Liver (tissue), 9 donors: ENCODE measurements around the gene SLC25A48. TPM values are rescaled to one million over a fixed set of nuclear protein-coding genes. Genes with fewer than 3 reads are reported as not detected.

Experiments
- DNase-seq: peaks from one replicate; pipeline ENCODE4 v3.0.0-alpha.2; 2017; ENCODE audit warnings: low spot score
- H3K27ac ChIP-seq, 2 donors: one replicate each; pipeline ENCODE4 v1.7.0; 2013; ENCODE audit warnings: inconsistent platforms in 2 of 2, low read length in 2 of 2, control low read depth in 1 of 2, low read depth in 1 of 2, mild to moderate bottlenecking in 1 of 2
- H3K27me3 ChIP-seq, 4 donors: one replicate each; pipeline versions ENCODE4 v1.6.1 to v1.7.0; 2013; ENCODE audit warnings: low read length in 3 of 4, inconsistent platforms in 1 of 4, mild to moderate bottlenecking in 1 of 4, moderate library complexity in 1 of 4; ENCODE audit not compliant: control insufficient read depth in 4 of 4, insufficient read depth in 4 of 4
- H3K36me3 ChIP-seq, 4 donors: one replicate each; pipeline versions ENCODE4 v1.6.1 to v1.7.0; 2013; ENCODE audit warnings: low read length in 3 of 4, mild to moderate bottlenecking in 3 of 4, low read depth in 1 of 4, moderate library complexity in 1 of 4; ENCODE audit not compliant: control insufficient read depth in 4 of 4, insufficient read depth in 3 of 4
- H3K4me1 ChIP-seq, 4 donors: one replicate each; pipeline versions ENCODE4 v1.6.1 to v1.7.0; 2013; ENCODE audit warnings: low read length in 3 of 4, mild to moderate bottlenecking in 3 of 4, moderate library complexity in 1 of 4; ENCODE audit not compliant: control insufficient read depth in 4 of 4, insufficient read depth in 4 of 4
- H3K4me3 ChIP-seq, 3 donors: one replicate each; pipeline versions ENCODE4 v1.6.1 to v1.7.0; 2013; ENCODE audit warnings: low read length in 3 of 3, control low read depth in 1 of 3, low read depth in 1 of 3, mild to moderate bottlenecking in 1 of 3
- H3K9ac ChIP-seq, 2 donors: one replicate each; pipeline ENCODE4 v1.7.0; 2013; ENCODE audit warnings: low read length in 2 of 2, mild to moderate bottlenecking in 2 of 2, moderate library complexity in 2 of 2, control low read depth in 1 of 2, low read depth in 1 of 2
- H3K9me3 ChIP-seq, 4 donors: one replicate each; pipeline versions ENCODE4 v1.6.1 to v1.7.0; 2013; ENCODE audit warnings: low read length in 3 of 4; ENCODE audit not compliant: control insufficient read depth in 4 of 4
- EGR1 ChIP-seq, 2 donors: IDR thresholded peaks; 2 replicates each; pipeline ENCODE4 v1.6.1; 2016 to 2018; ENCODE audit warnings: antibody characterized with exemption in 2 of 2, low read depth in 2 of 2
- FOXA2 ChIP-seq: IDR thresholded peaks from 2 replicates; pipeline ENCODE4 v1.6.1; 2016; ENCODE audit warnings: antibody characterized with exemption
- HNF4A ChIP-seq, 2 donors: conservative IDR thresholded peaks; 2 replicates each; pipeline ENCODE4 v1.6.1; 2016; ENCODE audit warnings: antibody characterized with exemption in 2 of 2, mild to moderate bottlenecking in 2 of 2
- HNF4G ChIP-seq: IDR thresholded peaks from 2 replicates; pipeline ENCODE4 v1.6.1; 2016; ENCODE audit warnings: antibody characterized with exemption
- NR2F2 ChIP-seq: IDR thresholded peaks from 2 replicates; pipeline ENCODE4 v1.6.1; 2016; ENCODE audit warnings: antibody characterized with exemption
- RAD21 ChIP-seq, 2 donors: IDR thresholded peaks; 2 replicates each; pipeline ENCODE4 v1.6.1; 2016; ENCODE audit warnings: antibody characterized with exemption in 2 of 2, mild to moderate bottlenecking in 2 of 2
- TAF1 ChIP-seq: conservative IDR thresholded peaks from 2 replicates; pipeline ENCODE4 v1.6.1; 2016; ENCODE audit warnings: antibody characterized with exemption, mild to moderate bottlenecking
- YY1 ChIP-seq: IDR thresholded peaks from 2 replicates; pipeline ENCODE4 v1.6.1; 2016; ENCODE audit warnings: antibody characterized with exemption, mild to moderate bottlenecking
- WGBS: extraction: QIAGEN DNeasy Blood & Tissue Kit; methylation state at CpG from one replicate; pipeline ENCODE4 v1.1.7; 2013; 5-methylcytosine and 5-hydroxymethylcytosine counted together
- polyA plus RNA-seq, 2 donors: library from polyadenylated mRNA; stranded (reverse) in 1 of 2; unstranded in 1 of 2; fragments of 200-250 nt in 1 of 2; fragments of >200 nt in 1 of 2; fragmentation: Nextera tagmentation in 1 of 2; extraction: Ambion mirVana in 1 of 2; gene quantifications; one replicate each; pipeline versions ENCODE4 v1.2.1 to v1.2.3, GENCODE V29; 2013 to 2015
- total RNA-seq, 2 donors: library from RNA; depleted of rRNA; stranded (reverse); fragments of >200 nt; gene quantifications; one replicate each; pipeline ENCODE4 v1.2.3, GENCODE V29; 2014
- TF ChIP-seq, protein P1 (sequence below): IDR thresholded peaks from 2 replicates; pipeline ENCODE4 v1.6.1; 2016; ENCODE audit warnings: antibody characterized with exemption
- TF ChIP-seq, protein P2 (sequence below): IDR thresholded peaks from 2 replicates; pipeline ENCODE4 v1.6.1; 2016; ENCODE audit warnings: antibody characterized with exemption
- TF ChIP-seq, protein P3 (sequence below): IDR thresholded peaks from 2 replicates; pipeline ENCODE4 v1.6.1; 2016; ENCODE audit warnings: antibody characterized with exemption, mild to moderate bottlenecking
- TF ChIP-seq, protein P4 (sequence below): fragments of 150-350 bp; IDR thresholded peaks from 2 replicates; pipeline ENCODE4 v1.5.1; 2017; ENCODE audit warnings: improper control_type of control experiment, low read depth, low read length; ENCODE audit not compliant: missing input control
- TF ChIP-seq, protein P5 (sequence below): IDR thresholded peaks from 2 replicates; pipeline ENCODE4 v1.6.1; 2016; ENCODE audit warnings: antibody characterized with exemption
- donor health status: healthy.
- donor health status: healthy.
- donor health status: healthy.
- donor health status: healthy.
- donor health status: healthy.

SLC25A48 gene
- total and polyA plus RNA-seq, 4 donors: 0.24 to 1.1 (median 0.72) TPM

DNA sequence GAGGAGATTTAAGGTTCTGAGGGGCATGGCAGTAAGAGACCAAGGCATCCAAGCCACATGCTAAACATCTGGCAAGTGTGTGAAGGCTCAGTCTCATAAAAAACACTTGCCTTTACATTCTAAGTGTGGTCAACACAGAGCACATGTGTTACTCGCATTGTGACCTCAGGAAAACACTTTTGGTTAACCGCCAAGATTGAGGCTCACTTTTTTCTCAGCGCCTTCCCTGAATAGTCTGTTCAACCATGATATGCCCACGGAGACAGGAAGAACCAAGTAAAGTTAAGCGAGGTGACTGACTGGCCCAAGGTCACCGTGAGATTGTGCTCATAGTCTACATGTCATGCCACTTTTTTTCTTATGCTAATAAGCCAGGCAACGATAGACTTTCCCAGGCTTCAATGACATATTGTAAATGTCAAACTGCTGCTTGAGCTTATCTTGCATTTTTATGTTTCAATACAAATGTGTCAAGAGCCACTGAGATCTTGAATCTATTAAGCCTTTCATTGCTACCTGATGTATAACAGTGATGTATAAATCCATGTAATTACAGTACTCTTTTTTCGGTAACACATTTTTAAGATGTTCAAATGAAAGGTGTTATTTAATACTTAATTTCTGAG, 82.3 kb downstream of the SLC25A48 start:
- WGBS: 73% methylated on average over 8 of the region's 8 CpGs
- TF ChIP-seq, protein P1, sequence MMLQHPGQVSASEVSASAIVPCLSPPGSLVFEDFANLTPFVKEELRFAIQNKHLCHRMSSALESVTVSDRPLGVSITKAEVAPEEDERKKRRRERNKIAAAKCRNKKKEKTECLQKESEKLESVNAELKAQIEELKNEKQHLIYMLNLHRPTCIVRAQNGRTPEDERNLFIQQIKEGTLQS: no peak
- TF ChIP-seq NR2F2: no peak
- H3K9ac ChIP-seq: no peak overlapping the region
- no peaks in the 10 kb centered on the region for H3K27me3 ChIP-seq
- H3K9me3 ChIP-seq: no peaks in the 10 kb centered on the region
- no peaks in the 10 kb centered on the region for H3K36me3 ChIP-seq
- H3K27ac ChIP-seq: no peak overlapping the region
- H3K4me1 ChIP-seq: no peaks in the 10 kb centered on the region
- H3K4me3 ChIP-seq: no peak overlapping the region
- no peak for DNase-seq

DNA sequence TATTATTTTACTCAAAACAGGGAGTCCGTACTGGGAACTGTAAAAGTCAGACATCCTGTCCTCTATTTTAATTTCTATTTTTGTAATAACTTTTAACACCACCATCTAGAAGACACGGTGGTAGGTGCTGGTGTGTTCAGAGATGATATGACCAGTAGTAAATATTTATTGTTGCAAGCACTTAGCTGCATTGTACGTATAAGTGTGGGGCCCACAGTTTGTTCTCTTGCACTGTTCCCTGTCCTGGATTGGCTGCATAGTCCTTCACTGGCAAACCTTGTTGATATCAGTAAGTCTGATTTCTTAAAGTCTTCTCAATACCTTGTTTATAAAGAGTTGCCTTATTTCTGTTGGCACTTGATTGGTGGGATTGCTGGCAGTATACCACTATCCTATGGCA, 85.7 kb downstream of the SLC25A48 start:
- Histone ChIP-seq H3K27me3 (no peaks in the 10 kb centered on the region), H3K4me3 (no peak overlapping the region), H3K36me3 (no peaks in the 10 kb centered on the region), H3K9me3 (no peaks in the 10 kb centered on the region), H3K27ac (no peak overlapping the region), H3K9ac (no peak overlapping the region), H3K4me1 (no peaks in the 10 kb centered on the region)
- TF ChIP-seq, protein P2, sequence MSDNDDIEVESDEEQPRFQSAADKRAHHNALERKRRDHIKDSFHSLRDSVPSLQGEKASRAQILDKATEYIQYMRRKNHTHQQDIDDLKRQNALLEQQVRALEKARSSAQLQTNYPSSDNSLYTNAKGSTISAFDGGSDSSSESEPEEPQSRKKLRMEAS: no peak
- TF ChIP-seq NR2F2 (no peak), TAF1 (no peak), EGR1 (IDR thresholded peaks at IDR 0.05; ENCODE audit: low read depth in 2 of 2) (no peak), HNF4A (conservative IDR thresholded peaks at IDR 0.05) (no peak), HNF4G (no peak), RAD21 (IDR thresholded peaks at IDR 0.05) (no peak), YY1 (no peak), FOXA2 (no peak)
- TF ChIP-seq, protein P3, sequence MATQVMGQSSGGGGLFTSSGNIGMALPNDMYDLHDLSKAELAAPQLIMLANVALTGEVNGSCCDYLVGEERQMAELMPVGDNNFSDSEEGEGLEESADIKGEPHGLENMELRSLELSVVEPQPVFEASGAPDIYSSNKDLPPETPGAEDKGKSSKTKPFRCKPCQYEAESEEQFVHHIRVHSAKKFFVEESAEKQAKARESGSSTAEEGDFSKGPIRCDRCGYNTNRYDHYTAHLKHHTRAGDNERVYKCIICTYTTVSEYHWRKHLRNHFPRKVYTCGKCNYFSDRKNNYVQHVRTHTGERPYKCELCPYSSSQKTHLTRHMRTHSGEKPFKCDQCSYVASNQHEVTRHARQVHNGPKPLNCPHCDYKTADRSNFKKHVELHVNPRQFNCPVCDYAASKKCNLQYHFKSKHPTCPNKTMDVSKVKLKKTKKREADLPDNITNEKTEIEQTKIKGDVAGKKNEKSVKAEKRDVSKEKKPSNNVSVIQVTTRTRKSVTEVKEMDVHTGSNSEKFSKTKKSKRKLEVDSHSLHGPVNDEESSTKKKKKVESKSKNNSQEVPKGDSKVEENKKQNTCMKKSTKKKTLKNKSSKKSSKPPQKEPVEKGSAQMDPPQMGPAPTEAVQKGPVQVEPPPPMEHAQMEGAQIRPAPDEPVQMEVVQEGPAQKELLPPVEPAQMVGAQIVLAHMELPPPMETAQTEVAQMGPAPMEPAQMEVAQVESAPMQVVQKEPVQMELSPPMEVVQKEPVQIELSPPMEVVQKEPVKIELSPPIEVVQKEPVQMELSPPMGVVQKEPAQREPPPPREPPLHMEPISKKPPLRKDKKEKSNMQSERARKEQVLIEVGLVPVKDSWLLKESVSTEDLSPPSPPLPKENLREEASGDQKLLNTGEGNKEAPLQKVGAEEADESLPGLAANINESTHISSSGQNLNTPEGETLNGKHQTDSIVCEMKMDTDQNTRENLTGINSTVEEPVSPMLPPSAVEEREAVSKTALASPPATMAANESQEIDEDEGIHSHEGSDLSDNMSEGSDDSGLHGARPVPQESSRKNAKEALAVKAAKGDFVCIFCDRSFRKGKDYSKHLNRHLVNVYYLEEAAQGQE: no peak
- TF ChIP-seq, protein P4, sequence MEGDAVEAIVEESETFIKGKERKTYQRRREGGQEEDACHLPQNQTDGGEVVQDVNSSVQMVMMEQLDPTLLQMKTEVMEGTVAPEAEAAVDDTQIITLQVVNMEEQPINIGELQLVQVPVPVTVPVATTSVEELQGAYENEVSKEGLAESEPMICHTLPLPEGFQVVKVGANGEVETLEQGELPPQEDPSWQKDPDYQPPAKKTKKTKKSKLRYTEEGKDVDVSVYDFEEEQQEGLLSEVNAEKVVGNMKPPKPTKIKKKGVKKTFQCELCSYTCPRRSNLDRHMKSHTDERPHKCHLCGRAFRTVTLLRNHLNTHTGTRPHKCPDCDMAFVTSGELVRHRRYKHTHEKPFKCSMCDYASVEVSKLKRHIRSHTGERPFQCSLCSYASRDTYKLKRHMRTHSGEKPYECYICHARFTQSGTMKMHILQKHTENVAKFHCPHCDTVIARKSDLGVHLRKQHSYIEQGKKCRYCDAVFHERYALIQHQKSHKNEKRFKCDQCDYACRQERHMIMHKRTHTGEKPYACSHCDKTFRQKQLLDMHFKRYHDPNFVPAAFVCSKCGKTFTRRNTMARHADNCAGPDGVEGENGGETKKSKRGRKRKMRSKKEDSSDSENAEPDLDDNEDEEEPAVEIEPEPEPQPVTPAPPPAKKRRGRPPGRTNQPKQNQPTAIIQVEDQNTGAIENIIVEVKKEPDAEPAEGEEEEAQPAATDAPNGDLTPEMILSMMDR: no peak
- TF ChIP-seq, protein P1: no peak
- TF ChIP-seq, protein P5, sequence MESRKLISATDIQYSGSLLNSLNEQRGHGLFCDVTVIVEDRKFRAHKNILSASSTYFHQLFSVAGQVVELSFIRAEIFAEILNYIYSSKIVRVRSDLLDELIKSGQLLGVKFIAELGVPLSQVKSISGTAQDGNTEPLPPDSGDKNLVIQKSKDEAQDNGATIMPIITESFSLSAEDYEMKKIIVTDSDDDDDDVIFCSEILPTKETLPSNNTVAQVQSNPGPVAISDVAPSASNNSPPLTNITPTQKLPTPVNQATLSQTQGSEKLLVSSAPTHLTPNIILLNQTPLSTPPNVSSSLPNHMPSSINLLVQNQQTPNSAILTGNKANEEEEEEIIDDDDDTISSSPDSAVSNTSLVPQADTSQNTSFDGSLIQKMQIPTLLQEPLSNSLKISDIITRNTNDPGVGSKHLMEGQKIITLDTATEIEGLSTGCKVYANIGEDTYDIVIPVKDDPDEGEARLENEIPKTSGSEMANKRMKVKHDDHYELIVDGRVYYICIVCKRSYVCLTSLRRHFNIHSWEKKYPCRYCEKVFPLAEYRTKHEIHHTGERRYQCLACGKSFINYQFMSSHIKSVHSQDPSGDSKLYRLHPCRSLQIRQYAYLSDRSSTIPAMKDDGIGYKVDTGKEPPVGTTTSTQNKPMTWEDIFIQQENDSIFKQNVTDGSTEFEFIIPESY: no peak
- no peak for DNase-seq
- 74% methylated on average over 3 of the region's 3 CpGs for WGBS
